Measurements from ENCODE around the gene PXMP2.
A peak's percentile ranks its signal among the peaks of the same experiment; 100 is the strongest.

The PXMP2 gene

GRCh38 chr12:132695431-132695830 lies 8.0 kb downstream of the PXMP2 start:
- no peak for DNase-seq (ENCODE audit: low spot score)

- no peak for DNase-seq (ENCODE audit: low spot score)
Measured at GRCh38 chr12:132698341-132698740, 11.0 kb downstream of the PXMP2 start.

- peak; percentile 43 for DNase-seq (ENCODE audit: low spot score)
Measured at GRCh38 chr12:132700212-132700822, 12.9 kb downstream of the PXMP2 start.

GRCh38 chr12:132702640-132703039 lies 15.3 kb downstream of the PXMP2 start:
- DNase-seq (ENCODE audit: low spot score): no peak

GRCh38 chr12:132703641-132704040 lies 16.3 kb downstream of the PXMP2 start:
- DNase-seq (ENCODE audit: low spot score): no peak

GRCh38 chr12:132707241-132707640 lies 19.9 kb downstream of the PXMP2 start:
- no peak for DNase-seq (ENCODE audit: low spot score)

DNA sequence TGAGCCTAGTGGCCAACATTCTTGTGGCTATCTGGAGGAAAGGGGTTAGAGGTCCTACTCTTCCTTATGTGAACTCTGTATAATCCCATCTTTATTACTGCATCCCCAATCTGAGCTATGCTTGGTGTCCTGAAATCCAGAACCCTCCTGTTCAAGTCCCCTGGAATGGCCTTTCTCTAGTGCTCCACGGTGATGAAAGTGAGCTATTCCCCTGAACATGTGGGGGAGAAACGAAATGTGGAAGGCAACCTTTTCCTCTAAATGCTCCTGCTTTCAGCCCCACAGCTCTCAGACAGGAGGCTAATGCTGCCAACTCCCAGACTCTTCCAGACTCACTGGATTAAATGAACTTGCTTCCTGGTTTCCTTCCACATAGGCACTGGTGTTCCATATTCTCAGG lies 20.8 kb downstream of the PXMP2 start:
- DNase-seq (ENCODE audit: low spot score): no peak

DNA sequence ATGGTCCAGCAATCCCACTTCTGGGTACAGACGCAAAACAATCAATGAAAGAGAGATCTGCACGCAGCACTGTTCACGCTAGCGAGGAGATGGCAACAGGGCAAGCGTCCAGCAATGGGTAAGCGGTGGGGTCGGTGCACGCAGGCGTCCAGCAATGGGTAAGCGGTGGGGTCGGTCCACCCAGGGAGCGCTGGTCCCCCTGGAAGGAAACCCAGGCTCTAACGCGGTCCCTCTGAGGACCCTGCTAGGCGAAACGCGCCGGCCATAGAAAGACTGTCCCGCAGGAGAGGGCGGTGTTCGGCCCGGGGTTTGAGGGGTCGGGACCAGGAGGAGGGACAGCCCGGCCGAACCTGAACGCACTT lies 22.6 kb downstream of the PXMP2 start:
- DNase-seq (ENCODE audit: low spot score): no peak

DNA sequence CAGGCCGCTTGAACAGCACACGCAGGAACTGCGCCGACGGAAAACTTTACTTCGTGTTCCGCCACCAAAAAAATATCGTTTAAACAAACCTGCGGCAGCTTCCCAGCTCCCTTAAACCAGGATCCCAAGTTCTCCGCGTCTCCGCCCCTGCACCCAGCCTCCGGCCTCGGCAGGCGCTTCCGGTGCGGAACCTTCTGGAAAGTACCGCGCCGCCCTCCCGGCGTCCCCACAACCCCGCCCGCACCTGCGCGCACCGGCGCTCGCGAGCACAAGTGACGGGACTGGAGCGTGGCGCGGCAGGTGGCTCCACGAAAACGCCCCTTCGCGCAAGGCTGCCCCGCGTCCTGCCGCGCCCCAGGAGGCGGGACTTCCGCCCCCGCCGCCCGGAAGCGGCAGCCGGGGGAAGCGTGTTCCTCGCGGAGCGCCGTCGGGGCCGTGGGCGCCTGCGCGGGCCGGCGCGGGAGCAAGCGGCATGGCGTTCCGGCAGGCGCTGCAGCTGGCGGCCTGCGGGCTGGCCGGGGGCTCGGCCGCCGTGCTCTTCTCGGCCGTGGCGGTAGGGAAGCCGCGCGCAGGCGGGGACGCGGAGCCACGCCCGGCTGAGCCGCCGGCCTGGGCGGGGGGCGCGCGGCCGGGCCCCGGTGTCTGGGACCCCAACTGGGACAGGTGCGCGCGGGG lies 23.2 kb downstream of the PXMP2 start, which contains the start of gene PGAM5:
Gene PGAM5, plus strand, starts transcription at position 438 of the 675 bp plus-strand sequence. Its CDS starts 35 bp downstream, at position 473.
- peak; percentile 74 for DNase-seq (ENCODE audit: low spot score)

DNA sequence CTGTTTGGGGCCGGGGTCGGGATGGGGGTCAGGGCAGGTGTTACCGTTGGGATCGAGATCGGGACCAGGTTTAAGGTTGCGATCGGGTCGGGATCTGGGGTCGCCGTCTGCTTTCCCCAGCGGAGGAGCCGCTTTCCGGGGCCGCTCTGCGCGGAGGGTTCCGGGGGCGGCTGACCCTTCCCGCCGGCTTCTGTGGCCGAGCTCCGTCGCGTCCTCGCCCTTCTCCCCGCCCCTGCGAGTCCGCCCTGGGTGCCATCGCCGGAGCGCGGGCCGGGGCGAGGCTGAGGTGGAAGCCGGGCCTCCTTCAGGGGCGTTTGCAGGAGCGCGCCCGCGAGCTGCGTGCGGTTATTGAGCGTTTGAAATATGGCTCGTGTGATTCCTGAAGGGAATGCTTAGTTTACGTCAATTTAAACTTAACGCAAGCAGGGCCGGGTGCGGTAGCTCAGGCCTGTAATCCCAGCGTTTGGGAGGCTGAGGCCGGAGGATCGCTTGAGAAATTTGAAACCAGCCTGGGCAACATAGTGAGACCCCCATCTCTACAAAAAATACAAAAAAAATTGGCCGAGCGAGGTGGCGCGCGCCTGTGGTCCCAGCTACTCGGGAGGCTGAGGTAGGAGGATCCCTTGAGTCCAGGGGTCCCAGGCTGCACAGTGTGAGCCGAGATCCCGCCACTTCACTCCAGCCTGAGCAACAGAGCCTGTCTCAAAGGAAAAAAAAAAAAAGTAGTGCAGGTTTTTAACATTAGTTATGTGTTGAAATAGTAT lies 23.9 kb downstream of the PXMP2 start:
- DNase-seq (ENCODE audit: low spot score): no peak

DNA sequence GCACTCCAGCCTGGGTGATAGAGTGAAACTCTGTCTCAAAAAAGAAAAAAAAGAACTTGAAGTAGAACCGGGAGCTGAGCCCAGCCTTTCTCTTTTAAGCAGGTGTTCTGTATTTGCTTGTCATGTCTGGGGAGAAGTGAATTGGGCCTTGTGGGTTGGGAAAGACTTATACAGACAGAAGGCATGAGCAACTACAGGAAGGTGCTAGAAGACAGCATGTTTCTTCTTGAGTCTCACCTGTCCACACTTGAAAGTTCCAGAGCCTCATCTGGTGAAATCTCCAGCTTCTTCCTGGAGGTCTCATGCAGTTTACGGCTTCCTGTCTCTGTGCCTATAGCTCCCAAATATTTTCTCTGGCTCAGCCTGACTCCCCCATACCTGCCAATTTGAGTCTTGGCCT lies 25.7 kb downstream of the PXMP2 start:
- no peak for DNase-seq (ENCODE audit: low spot score)

DNA sequence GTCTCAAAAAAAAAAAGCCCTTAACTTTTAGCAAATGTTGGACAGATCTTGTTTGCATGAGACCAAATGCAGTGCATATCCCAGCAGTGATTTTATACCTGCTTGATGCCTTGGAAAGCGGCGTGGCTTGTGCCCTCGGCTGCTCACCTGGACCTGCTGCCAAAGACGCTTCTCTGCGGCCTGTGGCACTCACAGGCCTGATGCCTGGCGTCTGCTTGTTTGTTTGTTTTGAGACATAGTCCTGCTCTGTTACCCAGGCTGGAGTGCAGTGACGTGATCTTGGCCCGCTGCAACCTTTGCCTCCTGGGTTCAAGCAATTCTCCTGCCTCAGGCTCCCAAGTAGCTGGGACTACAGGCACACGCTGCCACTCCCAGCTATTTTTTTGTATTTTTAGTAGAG lies 28.5 kb downstream of the PXMP2 start:
- no peak for DNase-seq (ENCODE audit: low spot score)

- DNase-seq (ENCODE audit: low spot score): no peak
Measured at GRCh38 chr12:132716356-132716755, 29.0 kb downstream of the PXMP2 start.

GRCh38 chr12:132717011-132717410 lies 29.6 kb downstream of the PXMP2 start:
- no peak for DNase-seq (ENCODE audit: low spot score)

DNA sequence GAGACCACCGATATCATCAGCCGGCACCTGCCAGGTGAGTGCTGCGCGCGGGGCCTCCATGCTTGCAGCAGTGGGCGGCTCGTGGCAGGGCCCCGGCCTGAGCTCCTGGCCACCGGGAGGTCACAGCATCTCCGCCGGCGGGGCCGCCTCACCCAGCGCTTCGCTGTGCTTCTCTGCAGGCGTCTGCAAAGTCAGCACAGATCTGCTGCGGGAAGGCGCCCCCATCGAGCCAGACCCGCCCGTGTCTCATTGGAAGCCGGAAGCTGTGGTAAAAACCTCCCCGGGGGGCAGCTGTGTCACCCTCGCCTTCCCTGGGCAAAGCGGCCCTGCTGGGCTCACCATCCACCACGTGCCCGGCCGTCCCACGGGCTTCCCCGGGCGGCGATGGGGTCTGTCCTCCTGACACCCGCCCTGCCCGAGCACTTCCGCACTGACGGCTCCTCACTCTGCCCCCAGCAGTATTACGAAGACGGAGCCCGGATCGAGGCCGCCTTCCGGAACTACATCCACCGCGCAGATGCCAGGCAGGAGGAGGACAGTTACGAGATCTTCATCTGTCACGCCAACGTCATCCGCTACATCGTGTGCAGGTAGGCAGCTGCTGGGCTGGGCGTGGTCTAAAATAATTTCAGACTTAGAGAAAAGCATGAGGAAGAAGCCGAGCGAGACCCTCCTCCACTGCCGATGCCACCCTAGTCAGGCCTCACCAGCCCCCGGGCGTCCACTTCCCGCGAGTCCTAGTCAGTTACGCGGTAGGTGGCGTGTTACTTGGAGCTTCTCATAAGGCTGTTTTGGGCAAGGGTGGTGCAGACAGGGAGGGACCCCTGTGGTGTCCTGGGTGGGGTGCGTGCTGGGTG lies 30.4 kb downstream of the PXMP2 start:
- no peak for DNase-seq (ENCODE audit: low spot score)

DNA sequence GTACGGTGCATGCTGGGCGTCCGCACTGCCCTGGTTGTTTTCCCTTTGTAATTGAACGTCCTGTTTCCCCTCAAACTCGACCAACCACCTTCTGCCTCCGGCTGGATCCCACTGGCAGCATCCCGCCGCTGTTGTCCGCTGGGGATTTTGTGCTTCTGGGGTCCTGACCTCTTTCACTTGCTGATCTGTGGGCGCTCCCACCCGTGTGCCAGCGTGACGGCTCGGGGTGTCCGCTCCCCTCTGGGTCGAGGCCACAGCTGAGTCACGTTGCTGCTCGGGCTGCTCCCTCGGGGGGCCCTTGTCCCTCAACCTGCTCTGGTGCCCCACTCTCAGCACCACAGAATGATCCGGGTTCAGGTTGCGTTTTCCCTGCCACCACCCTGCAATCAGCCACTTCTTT lies 31.3 kb downstream of the PXMP2 start:
- no peak for DNase-seq (ENCODE audit: low spot score)

DNA sequence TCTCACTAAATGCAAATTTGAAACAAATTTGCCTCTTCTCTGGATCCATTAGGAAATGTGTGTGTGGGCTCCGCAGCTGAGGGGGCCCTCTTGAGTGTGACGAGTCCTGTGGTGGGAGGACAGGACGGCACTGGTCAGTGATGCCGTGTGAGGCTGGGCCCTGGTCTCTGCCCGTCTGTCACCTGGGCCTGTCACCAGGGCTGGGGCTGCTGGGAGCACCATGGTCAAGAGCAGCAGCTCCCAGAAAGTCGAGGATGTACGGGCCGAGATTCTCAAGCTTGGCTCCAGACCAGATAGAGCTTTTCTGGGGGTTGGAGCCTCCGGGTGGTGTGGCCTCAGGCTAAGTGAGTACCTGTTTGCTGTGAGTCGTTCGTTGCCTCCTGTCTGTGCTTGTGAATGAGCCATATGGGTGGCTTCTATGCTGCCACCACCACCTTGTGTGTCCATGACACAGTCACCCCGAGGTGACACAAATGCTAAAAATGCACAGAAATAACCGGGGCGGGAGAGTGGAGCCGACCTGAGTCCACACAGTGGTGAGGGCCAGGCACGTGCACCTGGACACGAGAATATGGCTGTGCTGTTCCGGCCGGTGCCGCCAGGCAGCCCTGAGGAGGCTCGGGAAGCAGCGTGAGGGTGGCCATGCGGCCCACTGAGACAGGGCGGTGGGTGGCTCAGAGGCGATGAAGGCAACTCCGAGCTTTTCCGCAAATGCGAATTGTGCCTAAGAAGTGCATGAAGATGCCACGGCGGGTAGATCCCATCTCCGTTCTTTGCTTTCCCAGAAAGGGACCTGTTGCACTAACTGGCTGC lies 32.0 kb downstream of the PXMP2 start:
- DNase-seq (ENCODE audit: low spot score): no peak

DNA sequence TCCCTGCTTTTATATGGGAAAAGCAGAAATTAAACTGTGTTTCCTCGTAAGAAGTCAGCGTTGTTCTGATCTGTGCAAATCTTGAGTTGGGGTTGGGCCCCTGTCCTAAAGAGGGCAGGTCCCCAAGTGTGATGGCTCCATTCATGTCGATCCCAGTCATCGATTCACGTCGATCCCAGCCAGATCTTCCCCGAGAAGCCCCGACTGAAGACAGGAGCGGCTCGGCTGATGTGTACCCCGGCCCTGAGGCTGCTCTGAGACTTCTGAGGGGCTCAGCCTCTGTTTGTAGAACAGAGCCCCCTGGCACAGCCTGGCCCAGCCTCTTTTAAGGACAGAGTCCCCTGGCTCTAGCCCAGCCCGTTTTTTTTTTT lies 32.6 kb downstream of the PXMP2 start:
- DNase-seq (ENCODE audit: low spot score): no peak

DNA sequence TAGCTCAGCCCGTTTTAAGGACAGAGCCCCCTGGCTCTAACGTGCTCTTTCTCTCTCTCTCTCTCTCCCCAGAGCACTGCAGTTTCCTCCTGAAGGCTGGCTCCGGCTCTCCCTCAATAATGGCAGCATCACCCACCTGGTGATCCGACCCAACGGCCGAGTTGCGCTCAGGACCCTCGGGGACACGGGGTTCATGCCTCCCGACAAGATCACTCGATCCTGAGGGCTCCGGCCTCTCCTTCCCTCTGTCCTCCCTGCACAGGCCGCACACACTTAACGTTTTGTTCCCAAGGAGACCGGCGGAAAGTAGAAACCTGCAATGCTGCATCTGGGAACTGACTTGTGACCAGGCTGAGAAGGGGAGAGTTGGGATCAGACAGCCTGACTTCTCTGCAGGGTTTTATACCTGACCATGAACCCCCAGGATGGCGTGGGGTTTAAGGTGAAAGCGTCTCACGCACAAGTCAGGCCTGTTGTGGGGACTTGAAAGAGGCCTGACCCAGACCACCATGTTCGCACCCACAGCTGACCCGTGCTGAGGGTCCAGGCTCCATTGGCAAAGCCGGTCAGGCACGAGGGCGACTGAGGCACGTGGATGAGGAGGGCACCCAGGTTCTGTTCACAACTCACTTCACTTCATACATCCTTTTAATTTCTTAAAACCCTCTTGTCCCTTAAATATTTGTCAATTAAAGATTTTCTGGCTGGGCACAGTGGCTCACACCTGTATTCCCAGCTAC lies 33.4 kb downstream of the PXMP2 start:
- DNase-seq (ENCODE audit: low spot score): no peak

GRCh38 chr12:132723015-132723763 lies 35.8 kb downstream of the PXMP2 start:
- DNase-seq (ENCODE audit: low spot score): no peak
